HEK293T (cell line): ENCODE measurements around the gene CCSAP.
"Not testable (repeated sequence)": the region's sequence is repeated elsewhere in the genome, so short reads cannot be mapped to it uniquely, and the experiment has no call there.

ENCODE experiments used
- CTCF ChIA-PET: fragments of 350-600 bp; formaldehyde crosslinking; extraction: SDS; loops from one replicate; lab custom pipeline; 2021; ENCODE audit warnings: antibody characterized with exemption, inconsistent platforms; lab: Yijun Ruan, JAX
- POLR2A ChIA-PET: fragments of 350-600 bp; formaldehyde crosslinking; extraction: SDS; loops from one replicate; lab custom pipeline; 2020; ENCODE audit warnings: antibody characterized with exemption, inconsistent platforms; lab: Yijun Ruan, JAX
- DNase-seq: peaks from one replicate; pipeline ENCODE4 v3.0.0; 2012; ENCODE audit warnings: mixed read lengths; ENCODE audit errors: extremely low spot score
- ARNT ChIP-seq: fragments of 450-650 bp; IDR thresholded peaks from 2 replicates; pipeline ENCODE4 v1.6.1; 2017; ENCODE audit warnings: mild to moderate bottlenecking
- BHLHE40 ChIP-seq: fragments of 450-650 bp; IDR thresholded peaks from 2 replicates; pipeline ENCODE4 v1.6.1; 2016; ENCODE audit warnings: mild to moderate bottlenecking, moderate library complexity, borderline replicate concordance
- CTBP1 ChIP-seq: fragments of 450-650 bp; IDR thresholded peaks from 2 replicates; pipeline ENCODE4 v1.6.1; 2016; ENCODE audit warnings: borderline replicate concordance
- ELF4 ChIP-seq: fragments of 450-650 bp; IDR thresholded peaks from 2 replicates; pipeline ENCODE4 v1.6.1; 2017; ENCODE audit warnings: antibody characterized with exemption
- FOXA1 ChIP-seq: fragments of 450-650 bp; IDR thresholded peaks from 2 replicates; pipeline ENCODE4 v1.6.1; 2016; ENCODE audit warnings: mild to moderate bottlenecking
- FOXK2 ChIP-seq: fragments of 450-650 bp; IDR thresholded peaks from 2 replicates; pipeline ENCODE4 v1.6.1; 2016; ENCODE audit warnings: mild to moderate bottlenecking
- FOXM1 ChIP-seq: fragments of 450-650 bp; IDR thresholded peaks from 2 replicates; pipeline ENCODE4 v1.6.1; 2017; ENCODE audit warnings: mild to moderate bottlenecking, borderline replicate concordance
- HDGF ChIP-seq: fragments of 450-650 bp; IDR thresholded peaks from 2 replicates; pipeline ENCODE4 v1.6.1; 2017; ENCODE audit warnings: antibody characterized with exemption, borderline replicate concordance
- L3MBTL2 ChIP-seq: fragments of 450-650 bp; conservative IDR thresholded peaks from 2 replicates; pipeline ENCODE4 v1.6.1; 2016; ENCODE audit warnings: mild to moderate bottlenecking
- LEF1 ChIP-seq: fragments of 450-650 bp; IDR thresholded peaks from 2 replicates; pipeline ENCODE4 v1.6.1; 2017; ENCODE audit warnings: mild to moderate bottlenecking, borderline replicate concordance
- NFRKB ChIP-seq: fragments of 450-650 bp; IDR thresholded peaks from 2 replicates; pipeline ENCODE4 v1.6.1; 2016; ENCODE audit warnings: mild to moderate bottlenecking, moderate library complexity
- SP1 ChIP-seq: fragments of 450-650 bp; IDR thresholded peaks from 2 replicates; pipeline ENCODE4 v1.6.1; 2017
- SUZ12 ChIP-seq: fragments of 450-650 bp; IDR thresholded peaks from 2 replicates; pipeline ENCODE4 v1.6.1; 2016; ENCODE audit warnings: mild to moderate bottlenecking
- TARDBP ChIP-seq: fragments of 450-650 bp; IDR thresholded peaks from 2 replicates; pipeline ENCODE4 v1.6.1; 2016
- ZNF384 ChIP-seq: fragments of 450-650 bp; IDR thresholded peaks from 2 replicates; pipeline ENCODE4 v1.6.1; 2016
- TF ChIP-seq, protein P1 (sequence below): fragments of 450-650 bp; IDR thresholded peaks from 2 replicates; pipeline ENCODE4 v1.6.1; 2016

Gene CCSAP

DNA sequence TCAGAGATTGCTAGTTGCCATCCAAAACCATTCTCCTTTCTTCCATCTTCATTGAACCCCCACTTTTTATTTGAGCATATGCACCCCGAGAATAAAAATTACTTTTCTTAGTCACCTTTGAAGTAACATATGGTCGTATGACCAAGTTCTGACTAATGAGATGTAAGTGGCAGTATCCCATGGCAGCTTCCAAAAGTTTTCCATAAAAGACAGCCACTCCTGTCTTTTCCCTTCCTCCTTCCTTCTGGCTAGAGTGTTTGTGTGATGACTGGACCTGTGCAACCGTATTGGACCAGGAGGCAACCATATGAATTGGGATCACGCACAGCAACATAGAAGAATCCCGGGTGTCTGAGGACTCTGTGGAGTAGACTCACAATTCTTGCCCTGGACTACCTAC lies 41.1 kb upstream of the CCSAP start:
- no peak for DNase-seq
- no peak for TF ChIP-seq CTBP1
- no peak for TF ChIP-seq TARDBP
- no peak for TF ChIP-seq ARNT
- TF ChIP-seq ZNF384 = no peak
- no peak for TF ChIP-seq BHLHE40
- TF ChIP-seq SP1 = no peak
- no peak for TF ChIP-seq HDGF
- no peak for TF ChIP-seq L3MBTL2
- ChIA-PET POLR2A (no interaction called here), CTCF (no interaction called here)

DNA sequence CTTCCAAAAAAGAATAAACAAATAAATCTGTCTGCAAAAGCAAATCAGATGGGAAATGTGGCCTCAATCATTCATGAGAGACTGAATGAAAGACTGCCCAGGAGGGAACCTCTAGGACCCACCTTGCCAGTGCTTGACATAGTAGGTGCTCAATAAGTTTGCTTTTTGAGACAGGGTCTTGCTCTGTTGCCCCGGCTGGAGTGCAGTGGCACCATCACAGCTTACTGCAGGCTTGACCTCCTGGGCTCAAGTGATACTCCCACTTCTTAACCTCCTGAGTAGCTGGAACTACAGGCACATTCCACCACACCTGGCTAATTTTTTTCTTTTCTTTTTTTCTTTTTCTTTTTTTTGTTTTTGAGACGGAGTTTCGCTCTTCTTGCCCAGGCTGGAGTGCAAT lies 40.3 kb upstream of the CCSAP start:
- TF ChIP-seq SP1 = no peak
- TF ChIP-seq NFRKB = no peak
- no peak for TF ChIP-seq BHLHE40
- TF ChIP-seq, protein P1, sequence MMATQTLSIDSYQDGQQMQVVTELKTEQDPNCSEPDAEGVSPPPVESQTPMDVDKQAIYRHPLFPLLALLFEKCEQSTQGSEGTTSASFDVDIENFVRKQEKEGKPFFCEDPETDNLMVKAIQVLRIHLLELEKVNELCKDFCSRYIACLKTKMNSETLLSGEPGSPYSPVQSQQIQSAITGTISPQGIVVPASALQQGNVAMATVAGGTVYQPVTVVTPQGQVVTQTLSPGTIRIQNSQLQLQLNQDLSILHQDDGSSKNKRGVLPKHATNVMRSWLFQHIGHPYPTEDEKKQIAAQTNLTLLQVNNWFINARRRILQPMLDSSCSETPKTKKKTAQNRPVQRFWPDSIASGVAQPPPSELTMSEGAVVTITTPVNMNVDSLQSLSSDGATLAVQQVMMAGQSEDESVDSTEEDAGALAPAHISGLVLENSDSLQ = no peak; the same call in 1 of the 2 replicates
- no peak for TF ChIP-seq CTBP1
- TF ChIP-seq SUZ12 = no peak
- no peak for TF ChIP-seq FOXK2
- TF ChIP-seq TARDBP = no peak
- TF ChIP-seq HDGF = no peak
- no peak for TF ChIP-seq ARNT
- TF ChIP-seq ZNF384 = no peak
- TF ChIP-seq L3MBTL2 = no peak
- TF ChIP-seq FOXM1 = no peak
- TF ChIP-seq FOXA1 = no peak
- ChIA-PET POLR2A (no interaction called here), CTCF (no interaction called here)
- DNase-seq = no peak

DNA sequence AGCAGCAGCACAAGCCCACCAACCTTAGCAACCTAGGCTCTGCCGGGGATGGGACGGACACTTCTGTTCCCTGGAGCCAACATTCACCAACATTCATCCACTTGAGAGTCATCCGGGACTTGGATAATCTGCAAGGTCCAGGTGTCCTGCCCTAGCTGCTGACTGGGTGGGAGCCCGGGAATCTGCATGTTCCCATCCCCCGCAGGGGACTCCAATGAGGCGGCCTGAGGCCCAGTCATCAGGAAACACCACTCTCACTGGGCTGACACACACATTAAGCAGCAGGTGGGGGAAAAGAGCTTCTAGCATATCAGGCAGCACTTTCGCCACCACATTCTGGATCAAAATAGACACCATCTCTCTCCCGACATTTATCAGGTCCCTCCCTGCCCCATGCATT lies 38.4 kb upstream of the CCSAP start:
- POLR2A ChIA-PET = no interaction called here
- DNase-seq = no peak
- CTCF ChIA-PET = no interaction called here
- TF ChIP-seq FOXA1 = no peak

DNA sequence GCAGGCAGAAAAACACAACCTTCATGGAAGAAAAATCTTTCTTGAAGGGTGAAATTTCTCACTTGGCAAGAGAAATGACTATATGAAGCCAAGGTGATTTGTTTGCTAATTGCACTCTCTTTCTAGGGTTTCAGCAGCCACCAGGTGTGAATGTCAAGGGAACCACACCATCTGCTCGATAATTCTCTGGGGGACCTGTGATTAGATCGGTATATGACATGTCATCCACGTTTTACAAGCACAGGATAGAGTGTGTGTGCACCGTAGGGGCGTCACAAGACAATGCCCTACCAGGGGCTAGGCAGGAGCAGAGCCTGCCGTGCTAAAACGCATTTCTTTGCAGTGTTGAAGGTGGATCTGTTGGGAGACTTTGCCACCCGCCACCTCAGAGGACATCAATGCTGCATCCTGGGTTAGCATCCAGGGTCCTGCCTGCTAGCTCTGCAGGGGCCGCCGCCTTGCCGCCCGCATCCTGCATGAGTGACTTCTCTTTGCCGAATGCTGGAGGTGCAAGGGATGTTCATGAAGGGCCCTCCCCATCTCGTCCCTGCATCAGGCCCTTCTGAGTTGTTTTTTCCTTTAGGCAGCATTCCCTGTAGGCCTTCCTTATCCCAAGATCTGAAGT lies 37.8 kb upstream of the CCSAP start:
- no peak for DNase-seq
- ChIA-PET CTCF (no interaction called here), POLR2A (no interaction called here)
- TF ChIP-seq SUZ12 (no peak), ELF4 (no peak), ARNT (no peak), HDGF (no peak), FOXK2 (no peak)

DNA sequence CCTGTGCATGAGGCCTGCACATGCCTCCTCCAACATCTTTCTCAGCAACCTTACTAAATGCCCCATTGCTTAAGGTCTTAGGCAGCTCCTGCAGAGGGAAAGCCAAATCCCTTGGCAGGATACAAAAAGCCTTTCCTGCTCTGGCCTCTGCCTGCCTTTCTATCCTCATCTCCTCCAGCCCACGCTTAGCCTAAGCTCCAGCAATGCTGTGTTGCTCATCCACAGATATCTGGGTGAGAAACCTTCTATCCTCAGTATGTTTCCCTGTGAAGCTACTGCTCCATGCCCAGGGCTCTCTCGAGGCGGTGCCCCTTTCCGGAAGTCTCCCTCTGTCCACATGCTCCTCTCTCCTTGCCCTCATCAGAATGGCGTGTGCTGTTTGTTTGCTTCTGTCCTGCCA lies 37.0 kb upstream of the CCSAP start:
- no peak for DNase-seq
- CTCF ChIA-PET = no interaction called here
- POLR2A ChIA-PET = no interaction called here
- TF ChIP-seq SUZ12 = no peak
- TF ChIP-seq L3MBTL2 = no peak
- no peak for TF ChIP-seq NFRKB
- no peak for TF ChIP-seq TARDBP
- no peak for TF ChIP-seq ARNT
- TF ChIP-seq, protein P1 = no peak
- no peak for TF ChIP-seq LEF1
- no peak for TF ChIP-seq ELF4
- TF ChIP-seq SP1 = no peak
- no peak for TF ChIP-seq BHLHE40
- TF ChIP-seq FOXA1 = no peak
- TF ChIP-seq ZNF384 = no peak
- no peak for TF ChIP-seq FOXK2

DNA sequence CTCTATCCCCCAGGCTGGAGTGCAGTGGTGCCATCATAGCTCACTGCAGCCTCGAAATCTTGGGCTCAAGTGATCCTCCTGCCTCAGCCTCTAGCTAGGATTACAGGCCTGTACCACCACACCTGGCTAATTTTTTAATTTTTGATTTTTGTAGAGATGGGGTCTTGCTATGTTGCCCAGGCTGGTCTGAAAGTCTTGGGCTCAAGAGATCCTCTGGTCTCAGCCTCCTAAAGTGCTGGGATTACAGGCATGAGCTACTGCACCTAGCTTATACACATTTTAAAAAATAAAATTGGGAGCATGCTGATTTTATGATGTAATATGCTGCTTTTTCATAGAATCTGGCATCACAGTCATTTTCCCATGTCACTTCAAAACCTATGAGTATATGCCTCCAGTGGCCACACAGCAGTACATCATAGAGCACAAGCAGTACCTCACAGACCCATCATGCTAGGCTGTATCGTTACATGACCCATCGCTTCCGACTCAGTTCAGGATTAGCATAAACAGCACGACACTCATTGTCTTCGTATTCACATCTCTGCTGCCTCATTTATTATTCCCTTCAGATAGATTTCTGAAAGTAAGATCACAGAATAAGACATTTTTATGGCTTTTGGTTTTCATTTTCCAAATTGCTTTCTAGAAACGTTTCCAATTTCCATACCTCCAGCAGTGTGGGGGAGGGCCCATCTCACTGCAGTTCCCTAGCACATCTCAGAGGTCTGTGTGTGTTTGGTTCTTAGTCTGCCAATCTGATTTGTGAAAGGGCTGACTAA lies 35.9 kb upstream of the CCSAP start:
- peak; percentile 63 for DNase-seq
- ChIA-PET CTCF (no interaction called here), POLR2A (no interaction called here)
- no peak for TF ChIP-seq L3MBTL2
- no peak for TF ChIP-seq LEF1
- no peak for TF ChIP-seq CTBP1
- TF ChIP-seq ZNF384 = no peak
- TF ChIP-seq ARNT = no peak
- no peak for TF ChIP-seq NFRKB
- no peak for TF ChIP-seq FOXA1
- TF ChIP-seq, protein P1 = no peak
- TF ChIP-seq SP1 = no peak
- TF ChIP-seq FOXM1 = no peak

DNA sequence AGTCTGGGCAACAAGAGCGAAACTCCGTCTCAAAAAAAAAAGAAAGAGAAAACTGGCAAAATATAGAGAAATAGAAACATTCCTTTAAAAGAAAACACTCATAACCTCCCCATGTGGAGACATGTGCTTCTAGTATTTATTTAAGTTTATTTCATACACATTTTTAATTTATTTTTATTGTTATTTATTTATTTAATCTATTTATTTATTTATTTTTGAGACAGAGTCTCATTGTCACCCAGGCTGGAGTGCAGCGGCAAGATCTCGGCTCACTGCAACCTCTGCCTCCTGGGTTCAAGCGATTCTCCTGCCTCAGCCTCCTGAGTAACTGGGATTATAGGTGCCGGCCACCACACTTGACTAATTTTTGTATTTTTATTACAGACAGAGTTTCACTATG lies 35.2 kb upstream of the CCSAP start:
- DNase-seq, CTCF ChIA-PET, POLR2A ChIA-PET: not testable (repeated sequence)
